Fibroblast of mammary gland (primary cell): Measurements from ENCODE around the gene MLF1.

ENCODE experiments used
- DNase-seq: peaks from one replicate; pipeline ENCODE4 v3.0.0-alpha.2; 2010; ENCODE audit warnings: low read depth
- H3K4me3 ChIP-seq: 2 replicates; pipeline ENCODE4 v1.5.1; 2011; ENCODE audit warnings: low read depth, mild to moderate bottlenecking, low read length, moderate library complexity; ENCODE audit not compliant: control insufficient read depth
- TF ChIP-seq, protein P1 (sequence below): conservative IDR thresholded peaks from 2 replicates; pipeline ENCODE4 v1.5.1; 2011; ENCODE audit warnings: low read depth, low read length, inconsistent platforms; ENCODE audit not compliant: control insufficient read depth, insufficient read depth

MLF1 gene

GRCh38 chr3:158562674-158563073, 8.3 kb upstream of the MLF1 start:
- TF ChIP-seq, protein P1, sequence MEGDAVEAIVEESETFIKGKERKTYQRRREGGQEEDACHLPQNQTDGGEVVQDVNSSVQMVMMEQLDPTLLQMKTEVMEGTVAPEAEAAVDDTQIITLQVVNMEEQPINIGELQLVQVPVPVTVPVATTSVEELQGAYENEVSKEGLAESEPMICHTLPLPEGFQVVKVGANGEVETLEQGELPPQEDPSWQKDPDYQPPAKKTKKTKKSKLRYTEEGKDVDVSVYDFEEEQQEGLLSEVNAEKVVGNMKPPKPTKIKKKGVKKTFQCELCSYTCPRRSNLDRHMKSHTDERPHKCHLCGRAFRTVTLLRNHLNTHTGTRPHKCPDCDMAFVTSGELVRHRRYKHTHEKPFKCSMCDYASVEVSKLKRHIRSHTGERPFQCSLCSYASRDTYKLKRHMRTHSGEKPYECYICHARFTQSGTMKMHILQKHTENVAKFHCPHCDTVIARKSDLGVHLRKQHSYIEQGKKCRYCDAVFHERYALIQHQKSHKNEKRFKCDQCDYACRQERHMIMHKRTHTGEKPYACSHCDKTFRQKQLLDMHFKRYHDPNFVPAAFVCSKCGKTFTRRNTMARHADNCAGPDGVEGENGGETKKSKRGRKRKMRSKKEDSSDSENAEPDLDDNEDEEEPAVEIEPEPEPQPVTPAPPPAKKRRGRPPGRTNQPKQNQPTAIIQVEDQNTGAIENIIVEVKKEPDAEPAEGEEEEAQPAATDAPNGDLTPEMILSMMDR = no peak
- no peak for DNase-seq
- H3K4me3 ChIP-seq = no peak overlapping the region

GRCh38 chr3:158563076-158563475, 7.9 kb upstream of the MLF1 start:
- DNase-seq = no peak
- TF ChIP-seq, protein P1 = no peak
- no peak overlapping the region for H3K4me3 ChIP-seq

- TF ChIP-seq, protein P1 = no peak
- no peak overlapping the region for H3K4me3 ChIP-seq
- DNase-seq = no peak
Observed at GRCh38 chr3:158565076-158565475, 5.9 kb upstream of the MLF1 start.

GRCh38 chr3:158568784-158569183, 2.2 kb upstream of the MLF1 start:
- TF ChIP-seq, protein P1 = no peak
- peak; percentile 12 for DNase-seq
- H3K4me3 ChIP-seq = no peak overlapping the region

DNA sequence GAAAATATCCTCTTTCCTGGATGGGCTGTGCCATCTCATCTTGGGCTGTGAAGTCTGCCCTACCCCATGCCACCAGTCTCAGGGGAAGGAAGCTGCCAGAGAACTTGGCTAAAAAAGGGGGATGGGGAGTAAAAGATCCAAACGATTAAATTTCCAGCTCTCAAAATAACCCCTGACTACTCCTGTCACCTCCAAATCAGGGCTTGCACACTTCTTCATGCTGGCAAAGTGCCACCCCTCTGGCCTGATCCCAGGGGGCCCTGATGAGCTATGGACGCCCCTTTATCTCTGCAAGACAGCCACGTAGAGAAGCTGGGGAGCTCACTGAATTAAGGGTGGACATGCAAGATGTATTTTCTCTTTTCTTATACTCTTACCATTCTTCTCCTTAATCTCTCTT, 1.2 kb upstream of the MLF1 start:
- TF ChIP-seq, protein P1 = no peak
- DNase-seq = no peak
- no peak overlapping the region for H3K4me3 ChIP-seq

GRCh38 chr3:158571969-158572765, 1.2 kb downstream of the MLF1 start:
- no peak for DNase-seq
- TF ChIP-seq, protein P1 = no peak
- no peak overlapping the region for H3K4me3 ChIP-seq

DNA sequence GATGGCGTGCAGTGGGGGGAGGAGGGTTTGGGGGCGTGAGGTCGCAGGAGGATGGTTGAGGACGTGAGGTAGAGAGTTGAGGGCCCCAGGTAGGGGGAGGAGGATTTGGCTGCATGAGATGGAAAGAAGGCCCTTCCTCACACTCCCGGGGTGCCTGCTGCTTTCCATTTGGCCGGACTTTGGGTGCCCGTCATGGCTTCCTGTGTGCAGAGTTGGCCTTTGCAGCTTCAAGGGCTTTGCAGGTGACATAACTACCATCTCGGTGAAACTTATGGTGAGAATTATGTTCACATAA, 1.7 kb downstream of the MLF1 start:
- TF ChIP-seq, protein P1 = no peak
- no peak overlapping the region for H3K4me3 ChIP-seq
- no peak for DNase-seq
